ENCODE results near the gene CAPN9.
A peak's percentile ranks its signal among the peaks of the same experiment; 100 is the strongest.

GRCh38 chr1:230698130-230698529, 49.1 kb upstream of the CAPN9 start:
- TF ChIP-seq, protein P1, sequence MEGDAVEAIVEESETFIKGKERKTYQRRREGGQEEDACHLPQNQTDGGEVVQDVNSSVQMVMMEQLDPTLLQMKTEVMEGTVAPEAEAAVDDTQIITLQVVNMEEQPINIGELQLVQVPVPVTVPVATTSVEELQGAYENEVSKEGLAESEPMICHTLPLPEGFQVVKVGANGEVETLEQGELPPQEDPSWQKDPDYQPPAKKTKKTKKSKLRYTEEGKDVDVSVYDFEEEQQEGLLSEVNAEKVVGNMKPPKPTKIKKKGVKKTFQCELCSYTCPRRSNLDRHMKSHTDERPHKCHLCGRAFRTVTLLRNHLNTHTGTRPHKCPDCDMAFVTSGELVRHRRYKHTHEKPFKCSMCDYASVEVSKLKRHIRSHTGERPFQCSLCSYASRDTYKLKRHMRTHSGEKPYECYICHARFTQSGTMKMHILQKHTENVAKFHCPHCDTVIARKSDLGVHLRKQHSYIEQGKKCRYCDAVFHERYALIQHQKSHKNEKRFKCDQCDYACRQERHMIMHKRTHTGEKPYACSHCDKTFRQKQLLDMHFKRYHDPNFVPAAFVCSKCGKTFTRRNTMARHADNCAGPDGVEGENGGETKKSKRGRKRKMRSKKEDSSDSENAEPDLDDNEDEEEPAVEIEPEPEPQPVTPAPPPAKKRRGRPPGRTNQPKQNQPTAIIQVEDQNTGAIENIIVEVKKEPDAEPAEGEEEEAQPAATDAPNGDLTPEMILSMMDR (IDR thresholded peaks at IDR 0.05; ENCODE audit: low read depth, low read length, missing input control), result peak; percentile 63
- TF ChIP-seq GABPA (IDR thresholded peaks at IDR 0.05 in 1 of 2, conservative IDR thresholded peaks at IDR 0.05 in 1 of 2), result no peak
- peak; percentile 75 to 82 for TF ChIP-seq RAD21 (IDR thresholded peaks at IDR 0.05)
- TF ChIP-seq EGR1 (IDR thresholded peaks at IDR 0.05; ENCODE audit: low read depth in 2 of 2), result no peak
- TF ChIP-seq, protein P2, sequence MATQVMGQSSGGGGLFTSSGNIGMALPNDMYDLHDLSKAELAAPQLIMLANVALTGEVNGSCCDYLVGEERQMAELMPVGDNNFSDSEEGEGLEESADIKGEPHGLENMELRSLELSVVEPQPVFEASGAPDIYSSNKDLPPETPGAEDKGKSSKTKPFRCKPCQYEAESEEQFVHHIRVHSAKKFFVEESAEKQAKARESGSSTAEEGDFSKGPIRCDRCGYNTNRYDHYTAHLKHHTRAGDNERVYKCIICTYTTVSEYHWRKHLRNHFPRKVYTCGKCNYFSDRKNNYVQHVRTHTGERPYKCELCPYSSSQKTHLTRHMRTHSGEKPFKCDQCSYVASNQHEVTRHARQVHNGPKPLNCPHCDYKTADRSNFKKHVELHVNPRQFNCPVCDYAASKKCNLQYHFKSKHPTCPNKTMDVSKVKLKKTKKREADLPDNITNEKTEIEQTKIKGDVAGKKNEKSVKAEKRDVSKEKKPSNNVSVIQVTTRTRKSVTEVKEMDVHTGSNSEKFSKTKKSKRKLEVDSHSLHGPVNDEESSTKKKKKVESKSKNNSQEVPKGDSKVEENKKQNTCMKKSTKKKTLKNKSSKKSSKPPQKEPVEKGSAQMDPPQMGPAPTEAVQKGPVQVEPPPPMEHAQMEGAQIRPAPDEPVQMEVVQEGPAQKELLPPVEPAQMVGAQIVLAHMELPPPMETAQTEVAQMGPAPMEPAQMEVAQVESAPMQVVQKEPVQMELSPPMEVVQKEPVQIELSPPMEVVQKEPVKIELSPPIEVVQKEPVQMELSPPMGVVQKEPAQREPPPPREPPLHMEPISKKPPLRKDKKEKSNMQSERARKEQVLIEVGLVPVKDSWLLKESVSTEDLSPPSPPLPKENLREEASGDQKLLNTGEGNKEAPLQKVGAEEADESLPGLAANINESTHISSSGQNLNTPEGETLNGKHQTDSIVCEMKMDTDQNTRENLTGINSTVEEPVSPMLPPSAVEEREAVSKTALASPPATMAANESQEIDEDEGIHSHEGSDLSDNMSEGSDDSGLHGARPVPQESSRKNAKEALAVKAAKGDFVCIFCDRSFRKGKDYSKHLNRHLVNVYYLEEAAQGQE (IDR thresholded peaks at IDR 0.05), result no peak
- TF ChIP-seq MAX (IDR thresholded peaks at IDR 0.05), result no peak
- TF ChIP-seq TAF1 (conservative IDR thresholded peaks at IDR 0.05), result no peak
- TF ChIP-seq, protein P3, sequence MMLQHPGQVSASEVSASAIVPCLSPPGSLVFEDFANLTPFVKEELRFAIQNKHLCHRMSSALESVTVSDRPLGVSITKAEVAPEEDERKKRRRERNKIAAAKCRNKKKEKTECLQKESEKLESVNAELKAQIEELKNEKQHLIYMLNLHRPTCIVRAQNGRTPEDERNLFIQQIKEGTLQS (IDR thresholded peaks at IDR 0.05), result no peak
- TF ChIP-seq SP1 (IDR thresholded peaks at IDR 0.05), result peak; percentile 22
- TF ChIP-seq YY1 (IDR thresholded peaks at IDR 0.05), result peak; percentile 40
- TF ChIP-seq JUND (IDR thresholded peaks at IDR 0.05), result no peak
- TF ChIP-seq FOXA1 (IDR thresholded peaks at IDR 0.05), result no peak
- TF ChIP-seq, protein P4, sequence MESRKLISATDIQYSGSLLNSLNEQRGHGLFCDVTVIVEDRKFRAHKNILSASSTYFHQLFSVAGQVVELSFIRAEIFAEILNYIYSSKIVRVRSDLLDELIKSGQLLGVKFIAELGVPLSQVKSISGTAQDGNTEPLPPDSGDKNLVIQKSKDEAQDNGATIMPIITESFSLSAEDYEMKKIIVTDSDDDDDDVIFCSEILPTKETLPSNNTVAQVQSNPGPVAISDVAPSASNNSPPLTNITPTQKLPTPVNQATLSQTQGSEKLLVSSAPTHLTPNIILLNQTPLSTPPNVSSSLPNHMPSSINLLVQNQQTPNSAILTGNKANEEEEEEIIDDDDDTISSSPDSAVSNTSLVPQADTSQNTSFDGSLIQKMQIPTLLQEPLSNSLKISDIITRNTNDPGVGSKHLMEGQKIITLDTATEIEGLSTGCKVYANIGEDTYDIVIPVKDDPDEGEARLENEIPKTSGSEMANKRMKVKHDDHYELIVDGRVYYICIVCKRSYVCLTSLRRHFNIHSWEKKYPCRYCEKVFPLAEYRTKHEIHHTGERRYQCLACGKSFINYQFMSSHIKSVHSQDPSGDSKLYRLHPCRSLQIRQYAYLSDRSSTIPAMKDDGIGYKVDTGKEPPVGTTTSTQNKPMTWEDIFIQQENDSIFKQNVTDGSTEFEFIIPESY (IDR thresholded peaks at IDR 0.05), result no peak
- TF ChIP-seq RXRA (IDR thresholded peaks at IDR 0.05), result peak; percentile 24 to 42

All from liver (tissue), 3 donors.